HG03469 (cell line): ENCODE data around the gene DSPP.

Experiments used
- ATAC-seq: cut with Tn5 transposase; IDR thresholded peaks from one replicate; pipeline ENCODE4 v1.9.1; 2021; ENCODE audit warnings: mild to moderate bottlenecking, moderate library complexity, moderate number of reproducible peaks; ENCODE audit not compliant: unreplicated experiment

The DSPP gene

DNA sequence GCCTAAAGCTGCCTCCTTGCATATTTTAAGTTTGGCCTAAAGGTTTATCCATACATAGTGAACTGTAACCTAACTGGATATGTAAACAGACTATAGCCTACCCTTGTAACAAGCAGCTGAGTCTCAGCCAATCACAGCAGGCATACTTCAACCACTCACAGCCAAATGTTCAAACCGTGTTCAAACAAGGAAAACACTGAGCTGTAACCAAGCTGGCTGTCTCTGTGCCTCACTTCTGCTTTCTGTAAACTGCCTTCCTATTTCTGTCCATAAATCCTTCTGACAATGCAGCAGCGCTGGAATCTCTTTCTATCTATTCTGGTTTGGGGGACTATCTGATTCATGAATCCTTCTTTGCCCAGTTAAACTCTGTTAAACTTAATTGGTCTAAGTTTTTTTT lies 16.4 kb downstream of the DSPP start:
- peak; percentile 89 for ATAC-seq

DNA sequence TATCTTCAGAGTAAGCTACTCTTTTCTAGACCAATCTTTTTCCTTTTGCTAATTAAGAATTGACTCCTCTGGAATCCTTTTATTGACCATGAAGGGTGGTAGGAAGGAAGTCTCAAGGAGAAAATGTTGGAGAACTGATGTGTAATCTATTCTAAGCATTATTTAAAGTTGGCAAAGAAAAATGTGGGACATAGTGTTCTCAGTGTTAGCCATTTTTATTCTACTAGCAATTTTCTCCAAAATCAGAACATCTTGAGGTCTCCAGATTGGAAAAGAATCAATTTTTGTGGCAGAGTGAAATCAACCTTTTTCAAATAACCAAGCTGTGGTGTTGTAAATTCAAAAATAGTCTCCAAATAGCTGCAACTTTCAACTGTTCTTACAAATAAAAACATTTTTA lies 23.3 kb downstream of the DSPP start:
- no peak for ATAC-seq

DNA sequence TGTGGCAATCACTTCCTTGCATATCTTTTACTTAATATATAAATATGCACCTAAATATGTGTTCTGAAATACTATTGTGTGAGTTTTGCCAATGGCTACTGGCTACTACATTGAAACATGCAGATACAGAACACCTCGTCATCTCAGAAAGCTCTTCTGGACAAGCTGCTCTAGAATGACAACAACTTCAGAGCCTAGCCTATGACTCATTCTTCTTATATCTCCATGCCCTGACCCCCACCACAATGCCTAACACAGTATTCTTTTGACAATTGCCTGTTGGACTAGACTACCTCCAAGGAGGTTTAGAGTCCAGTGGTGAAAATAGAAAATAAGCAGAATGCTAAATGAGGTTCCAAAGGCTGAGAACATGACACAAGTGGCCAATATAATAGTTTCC lies 24.1 kb downstream of the DSPP start:
- no peak for ATAC-seq

DNA sequence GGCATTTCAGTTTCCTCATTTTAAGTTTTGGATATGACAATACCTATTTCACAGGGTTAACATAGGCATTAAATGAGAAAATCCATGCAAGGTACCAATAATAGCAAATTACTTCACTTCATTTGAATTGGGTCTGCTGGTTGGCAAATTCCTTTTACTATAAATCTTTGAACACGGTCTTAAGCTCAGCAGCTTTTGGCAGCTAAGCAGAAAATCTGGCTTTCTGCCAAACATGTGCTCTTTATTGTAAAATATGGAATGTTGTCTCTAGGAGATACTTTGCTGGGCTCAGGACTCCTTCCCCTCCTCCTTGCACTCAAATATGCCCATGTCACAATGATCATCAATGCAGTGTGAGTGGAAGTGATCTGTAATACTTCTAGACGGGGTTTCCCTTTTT lies 24.9 kb downstream of the DSPP start:
- no peak for ATAC-seq

DNA sequence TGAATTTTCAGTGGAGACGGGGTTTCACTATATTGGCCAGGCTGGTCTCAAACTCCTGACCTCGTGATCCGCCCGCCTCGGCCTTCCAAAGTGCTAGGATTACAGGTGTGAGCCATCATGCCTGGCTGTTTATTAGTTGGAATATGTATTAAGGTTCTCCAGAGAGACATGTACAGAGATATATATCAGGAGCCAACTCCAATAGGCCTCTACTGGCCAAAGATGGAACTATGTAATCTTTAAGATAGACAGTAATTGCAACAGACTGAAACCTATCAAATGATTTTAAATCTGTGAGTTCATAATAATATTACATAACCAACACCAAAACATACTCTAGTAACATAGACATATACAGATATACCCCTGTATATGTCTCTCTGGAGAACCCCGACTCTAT lies 36.0 kb downstream of the DSPP start:
- ATAC-seq = no peak

DNA sequence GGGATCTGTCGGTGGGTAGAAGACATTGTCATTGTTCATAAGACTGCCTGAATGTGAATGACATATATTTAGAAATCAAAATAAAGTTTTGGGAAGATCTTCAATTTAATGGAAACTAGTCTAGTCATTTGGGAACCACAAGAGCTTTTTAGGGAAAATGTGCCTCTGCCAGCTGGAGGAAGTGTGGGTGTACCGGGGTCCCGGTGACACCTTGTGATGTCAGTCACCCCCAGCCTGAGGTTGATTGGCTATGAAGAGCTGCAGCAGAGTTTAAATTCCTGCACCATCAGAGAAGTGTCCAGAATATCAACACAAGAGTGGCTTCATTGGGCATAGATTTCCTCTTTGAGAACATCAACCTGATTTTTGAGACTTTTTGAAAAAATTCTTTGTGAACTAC lies 41.7 kb downstream of the DSPP start, which contains the start of gene DMP1:
DMP1 (plus strand) TSS at position 301 of the 400 bp plus-strand sequence. CDS start 6,213 bp downstream, outside the sequence.
- no peak for ATAC-seq

DNA sequence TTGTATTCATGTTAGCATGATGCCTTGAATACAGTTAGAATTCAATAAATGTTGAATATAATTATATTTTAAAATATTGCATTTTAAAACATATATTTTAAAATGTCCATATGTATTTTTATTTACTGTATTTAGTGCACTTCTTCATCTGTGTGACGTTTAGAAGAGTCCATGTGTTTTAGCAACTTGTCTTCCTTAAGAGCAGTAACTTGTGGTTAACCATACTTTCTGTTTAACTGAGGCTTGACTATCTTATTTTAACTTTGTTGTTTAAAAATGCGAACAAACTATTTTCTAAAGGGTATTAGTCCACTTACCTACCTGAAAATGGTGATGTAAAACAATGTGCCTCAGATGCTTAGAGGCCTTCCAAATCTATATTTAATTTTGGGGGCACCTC lies 42.6 kb downstream of the DSPP start:
- ATAC-seq = no peak

DNA sequence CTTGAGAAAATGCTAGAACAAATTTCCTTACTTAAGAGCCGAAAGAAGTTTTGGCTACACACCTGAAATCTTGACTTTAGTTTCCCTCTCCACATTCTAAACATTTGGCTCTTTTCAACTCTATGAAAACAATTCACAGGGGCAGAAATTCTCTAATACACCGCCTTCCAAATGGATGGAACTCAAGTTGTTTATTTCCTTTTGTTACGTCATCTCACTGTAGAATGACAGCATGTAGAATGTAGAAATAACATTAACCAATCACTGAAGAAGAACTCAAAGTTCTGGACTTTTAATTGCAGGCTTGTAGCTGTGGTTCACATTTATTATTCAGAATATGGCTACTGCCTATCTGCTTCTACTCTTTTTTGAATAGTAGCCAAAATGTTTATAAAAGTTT lies 43.6 kb downstream of the DSPP start:
- ATAC-seq = no peak

DNA sequence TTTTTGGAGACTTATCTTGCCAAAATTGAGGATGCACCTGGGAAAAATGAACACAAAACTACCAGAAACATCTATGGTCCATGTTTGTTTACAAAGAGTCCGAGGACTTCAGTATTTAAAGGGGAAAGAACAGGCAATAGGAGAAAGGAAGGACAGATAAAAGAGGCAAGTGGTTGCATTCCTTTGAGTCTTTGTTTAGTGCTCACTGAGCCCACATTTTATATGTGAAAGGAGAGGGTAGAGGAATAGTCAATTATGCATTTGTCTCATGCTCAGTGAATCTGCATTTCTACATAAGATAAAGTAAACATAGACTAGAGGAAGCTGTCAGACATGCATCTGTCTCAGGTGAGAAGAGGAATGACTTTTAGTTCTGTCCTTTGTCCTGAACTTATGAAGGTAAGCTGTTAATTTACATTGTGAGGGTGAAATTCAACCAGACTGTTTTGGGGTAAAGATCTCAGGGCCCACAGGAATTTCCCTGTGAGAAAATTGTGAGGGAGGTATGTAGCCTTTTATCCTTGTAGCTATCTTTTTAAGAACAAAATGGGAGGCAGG lies 46.2 kb downstream of the DSPP start:
- no peak for ATAC-seq

DNA sequence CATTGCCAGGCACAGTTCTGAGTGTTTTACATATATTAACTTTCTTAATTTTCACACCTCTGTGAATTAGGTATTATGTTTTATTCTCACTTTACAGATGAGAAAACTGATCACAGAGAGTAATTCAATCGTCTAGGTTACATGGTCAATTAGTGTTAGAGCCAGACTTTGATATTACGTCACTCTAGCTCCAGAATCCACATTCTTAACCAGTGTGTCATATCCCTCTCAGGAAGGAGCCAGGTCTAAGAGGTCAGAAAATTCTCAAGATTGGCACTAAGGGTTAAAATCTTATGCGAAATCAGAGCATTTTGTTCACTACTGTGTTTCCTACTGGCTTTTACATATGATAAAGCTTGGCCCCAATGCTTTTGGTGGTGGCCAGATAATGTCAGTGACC lies 49.2 kb downstream of the DSPP start:
- no peak for ATAC-seq

DNA sequence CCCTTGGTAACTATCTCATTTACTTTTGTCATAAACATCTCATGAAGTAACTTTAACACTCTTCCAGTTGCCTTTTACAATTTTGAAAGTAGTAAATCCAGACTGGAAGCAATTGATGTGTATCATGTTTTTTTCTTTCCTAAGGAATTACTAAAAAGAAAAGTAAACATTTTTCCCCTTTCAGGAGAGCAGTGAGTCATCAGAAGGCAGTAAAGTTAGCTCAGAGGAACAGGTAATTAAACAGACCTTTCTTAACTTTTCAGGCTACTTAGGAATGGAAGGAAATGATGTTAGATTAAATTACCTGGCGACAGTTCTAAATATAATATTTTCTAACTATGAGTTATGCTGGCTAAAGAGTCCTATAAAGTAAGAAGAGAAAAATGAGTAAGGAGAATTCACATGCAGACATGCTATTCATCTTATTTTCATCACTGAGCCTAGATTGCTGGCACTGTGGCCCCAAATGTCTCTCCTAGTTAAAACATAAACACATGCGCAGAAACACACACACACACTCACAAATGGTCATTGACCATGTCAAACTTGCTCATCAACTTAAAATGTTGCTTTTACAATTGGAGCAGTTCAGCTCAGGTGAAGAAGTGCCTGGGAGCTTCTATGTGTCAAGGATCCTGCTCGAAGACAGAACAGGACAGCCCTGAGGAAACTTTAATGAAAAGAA lies 51.1 kb downstream of the DSPP start:
- no peak for ATAC-seq

DNA sequence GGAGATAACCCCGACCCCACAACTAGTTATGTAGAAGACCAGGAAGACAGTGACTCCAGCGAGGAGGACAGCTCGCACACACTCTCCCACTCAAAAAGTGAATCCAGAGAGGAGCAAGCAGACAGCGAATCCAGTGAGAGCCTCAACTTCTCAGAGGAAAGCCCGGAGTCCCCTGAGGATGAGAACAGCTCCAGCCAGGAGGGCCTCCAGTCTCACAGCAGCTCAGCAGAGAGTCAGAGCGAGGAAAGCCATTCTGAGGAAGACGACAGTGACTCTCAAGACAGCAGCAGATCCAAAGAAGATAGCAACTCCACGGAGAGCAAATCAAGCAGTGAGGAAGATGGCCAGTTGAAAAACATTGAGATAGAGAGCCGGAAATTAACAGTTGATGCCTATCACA lies 54.5 kb downstream of the DSPP start:
- no peak for ATAC-seq
